ENCODE results near the gene NTNG1.
"Not testable (repeated sequence)": the region's sequence is repeated elsewhere in the genome, so short reads cannot be mapped to it uniquely, and the experiment has no call there.

NTNG1 gene

GRCh38 chr1:107140703-107141490 is at the start of gene NTNG1:
Gene NTNG1 (plus strand): TSS chr1:107141039.
- DNase-seq, result no peak
- no peak within 1 kb of the TSS for H3K27ac ChIP-seq
- peaks cover 0 to 24% (median 21%) of the 10 kb centered on the region in 4 donors for H3K4me1 ChIP-seq
- peaks cover 0 to 31% of the 10 kb centered on the region in 2 donors for H3K27me3 ChIP-seq
- TF ChIP-seq CTCF (IDR thresholded peaks at IDR 0.05), result no peak
- peak within 1 kb of the TSS; percentile 46 to 49 for H3K4me3 ChIP-seq
- intact Hi-C loops (cut with DNase I; ENCODE audit: low total_unique reads), result no loop called here
- H3K36me3 ChIP-seq, result no peaks in the 10 kb centered on the region
- H3K9me3 ChIP-seq, result no peaks in the 10 kb centered on the region

GRCh38 chr1:107091418-107091817 is 49.4 kb upstream of the NTNG1 start:
- TF ChIP-seq CTCF (IDR thresholded peaks at IDR 0.05), result no peak
- Histone ChIP-seq H3K4me3 (no peak overlapping the region), H3K4me1 (no peaks in the 10 kb centered on the region), H3K9me3 (no peaks in the 10 kb centered on the region), H3K36me3 (no peaks in the 10 kb centered on the region), H3K27me3 (no peaks in the 10 kb centered on the region), H3K27ac (no peak overlapping the region)
- intact Hi-C loops (cut with DNase I; ENCODE audit: low total_unique reads), result no loop called here
- DNase-seq, result no peak

GRCh38 chr1:107093395-107093794 is 47.4 kb upstream of the NTNG1 start:
- intact Hi-C loops (cut with DNase I; ENCODE audit: low total_unique reads); H3K4me3 ChIP-seq; H3K27me3 ChIP-seq; H3K4me1 ChIP-seq; H3K27ac ChIP-seq; H3K36me3 ChIP-seq; H3K9me3 ChIP-seq; DNase-seq: not testable (repeated sequence)

- Histone ChIP-seq H3K4me1 (no peaks in the 10 kb centered on the region), H3K27ac (no peak overlapping the region), H3K4me3 (no peak overlapping the region), H3K27me3 (no peaks in the 10 kb centered on the region), H3K9me3 (no peaks in the 10 kb centered on the region), H3K36me3 (no peaks in the 10 kb centered on the region)
- DNase-seq, result no peak
- no peak for TF ChIP-seq CTCF (IDR thresholded peaks at IDR 0.05)
- intact Hi-C loops (cut with DNase I; ENCODE audit: low total_unique reads), result no loop called here
These were observed 45.2 kb upstream of the NTNG1 start for GRCh38 chr1:107095647-107096046.

- no peaks in the 10 kb centered on the region for H3K36me3 ChIP-seq
- intact Hi-C loops (cut with DNase I; ENCODE audit: low total_unique reads), result no loop called here
These were observed 44.1 kb upstream of the NTNG1 start for GRCh38 chr1:107096690-107097089.

More at GRCh38 chr1:107096690-107097089, 44.1 kb upstream of the NTNG1 start:
- no peaks in the 10 kb centered on the region for H3K27me3 ChIP-seq
- no peaks in the 10 kb centered on the region for H3K4me1 ChIP-seq
- H3K9me3 ChIP-seq, result no peaks in the 10 kb centered on the region
- DNase-seq, result no peak
- no peak for TF ChIP-seq CTCF (IDR thresholded peaks at IDR 0.05)
- no peak overlapping the region for H3K27ac ChIP-seq
- no peak overlapping the region for H3K4me3 ChIP-seq

Data from tibial artery (tissue), 4 donors.